ENCODE results near the gene CFAP410. TPM values are rescaled to one million over a fixed set of nuclear protein-coding genes. Genes with fewer than 3 reads are reported as not detected.

The CFAP410 gene
- total RNA-seq, 4 donors from 2014 or later, result 10.6 to 23.0 (median 20.0) TPM

DNA sequence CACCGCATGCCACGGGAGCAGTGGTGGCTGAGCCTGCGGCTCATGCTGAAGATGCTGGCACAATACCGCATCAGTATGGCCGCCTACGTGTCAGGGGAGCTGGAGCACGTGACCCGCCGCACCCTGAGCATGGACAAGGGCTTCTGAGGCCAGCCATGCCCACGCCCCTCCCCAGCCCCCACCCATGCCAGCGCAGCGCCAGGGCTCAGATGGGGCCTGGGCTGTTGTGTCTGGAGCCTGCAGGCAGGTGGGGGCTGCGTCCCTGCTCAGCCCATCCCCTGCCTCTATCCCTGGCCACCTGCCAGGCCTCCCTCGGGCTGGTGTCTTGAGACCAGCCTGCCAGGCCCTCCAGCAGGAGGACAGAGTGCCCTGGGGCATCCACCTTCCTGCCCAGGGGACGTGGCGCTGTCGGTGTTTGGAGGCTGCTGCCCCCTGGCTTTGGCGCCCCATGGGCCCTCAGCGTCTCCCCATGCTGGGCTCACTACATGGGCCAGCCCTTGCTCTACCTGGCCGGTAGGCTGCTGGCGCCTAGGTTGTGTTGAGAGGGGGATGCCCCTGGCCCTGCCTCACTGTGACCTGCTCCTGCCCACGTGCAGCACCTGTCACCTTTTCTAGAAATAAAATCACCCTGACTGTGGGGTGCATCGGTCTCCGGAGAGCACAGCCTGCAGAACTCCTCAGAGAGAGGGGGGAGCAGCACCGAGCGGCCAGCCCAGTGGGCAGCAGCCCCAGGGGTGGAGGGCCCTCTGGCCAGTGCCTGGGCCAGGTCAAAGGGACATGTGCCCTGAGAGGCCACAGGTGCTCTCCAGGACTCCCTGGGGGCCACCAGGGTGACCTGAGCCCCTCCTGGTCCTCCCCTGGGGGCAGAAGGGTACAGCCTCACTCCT, 12.2 kb downstream of the CFAP410 start:
- H3K27ac ChIP-seq, result no peak overlapping the region
- intact Hi-C loops (cut with DNase I; ENCODE audit: low total_unique reads), result no loop called here
- DNase-seq (no peak), ATAC-seq (no peak)
- in situ Hi-C loops (cut with MboI; ENCODE audit: low sequenced_read_pairs in 4 of 4), result loop anchor here in 1 of 4 donors (25.0 kb wide), 1 partner anchor 460 kb away; no protein-coding TSS in a partner anchor
- H3K9me3 ChIP-seq, result no peaks in the 10 kb centered on the region
- H3K36me3 ChIP-seq, result no peaks in the 10 kb centered on the region
- H3K4me1 ChIP-seq, result no peaks in the 10 kb centered on the region
- H3K4me3 ChIP-seq, result no peak overlapping the region
- no peak for TF ChIP-seq POLR2A (IDR thresholded peaks at IDR 0.05)
- TF ChIP-seq, protein P1, sequence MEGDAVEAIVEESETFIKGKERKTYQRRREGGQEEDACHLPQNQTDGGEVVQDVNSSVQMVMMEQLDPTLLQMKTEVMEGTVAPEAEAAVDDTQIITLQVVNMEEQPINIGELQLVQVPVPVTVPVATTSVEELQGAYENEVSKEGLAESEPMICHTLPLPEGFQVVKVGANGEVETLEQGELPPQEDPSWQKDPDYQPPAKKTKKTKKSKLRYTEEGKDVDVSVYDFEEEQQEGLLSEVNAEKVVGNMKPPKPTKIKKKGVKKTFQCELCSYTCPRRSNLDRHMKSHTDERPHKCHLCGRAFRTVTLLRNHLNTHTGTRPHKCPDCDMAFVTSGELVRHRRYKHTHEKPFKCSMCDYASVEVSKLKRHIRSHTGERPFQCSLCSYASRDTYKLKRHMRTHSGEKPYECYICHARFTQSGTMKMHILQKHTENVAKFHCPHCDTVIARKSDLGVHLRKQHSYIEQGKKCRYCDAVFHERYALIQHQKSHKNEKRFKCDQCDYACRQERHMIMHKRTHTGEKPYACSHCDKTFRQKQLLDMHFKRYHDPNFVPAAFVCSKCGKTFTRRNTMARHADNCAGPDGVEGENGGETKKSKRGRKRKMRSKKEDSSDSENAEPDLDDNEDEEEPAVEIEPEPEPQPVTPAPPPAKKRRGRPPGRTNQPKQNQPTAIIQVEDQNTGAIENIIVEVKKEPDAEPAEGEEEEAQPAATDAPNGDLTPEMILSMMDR (IDR thresholded peaks at IDR 0.05 in 4 of 5, conservative IDR thresholded peaks at IDR 0.05 in 1 of 5), result no peak
- H3K27me3 ChIP-seq, result no peaks in the 10 kb centered on the region

DNA sequence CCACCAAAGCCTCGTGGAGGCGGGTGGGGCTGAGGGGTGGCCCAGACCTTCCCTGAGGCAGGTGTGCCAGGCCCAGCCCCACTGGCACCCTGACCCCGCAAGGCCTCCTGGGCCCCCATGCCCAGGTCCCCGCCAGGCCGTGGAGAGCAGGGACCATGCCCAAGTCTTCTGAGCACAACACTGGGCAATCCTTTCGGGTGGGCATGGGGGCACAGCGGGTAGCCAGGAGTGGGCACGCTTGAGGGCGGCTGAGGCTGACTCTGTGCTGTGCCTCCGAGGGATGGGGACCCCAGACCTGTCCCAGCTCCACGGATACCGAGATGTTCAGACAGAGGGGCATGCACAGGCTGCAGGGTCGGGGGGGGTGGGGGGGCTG, 12.9 kb downstream of the CFAP410 start:
- TF ChIP-seq, protein P1 (IDR thresholded peaks at IDR 0.05 in 4 of 5, conservative IDR thresholded peaks at IDR 0.05 in 1 of 5), result no peak
- no peak for TF ChIP-seq POLR2A (IDR thresholded peaks at IDR 0.05)
- in situ Hi-C loops (cut with MboI; ENCODE audit: low sequenced_read_pairs in 4 of 4), result loop anchor here in 1 of 4 donors (25.0 kb wide), 1 partner anchor 461 kb away; no protein-coding TSS in a partner anchor

DNA sequence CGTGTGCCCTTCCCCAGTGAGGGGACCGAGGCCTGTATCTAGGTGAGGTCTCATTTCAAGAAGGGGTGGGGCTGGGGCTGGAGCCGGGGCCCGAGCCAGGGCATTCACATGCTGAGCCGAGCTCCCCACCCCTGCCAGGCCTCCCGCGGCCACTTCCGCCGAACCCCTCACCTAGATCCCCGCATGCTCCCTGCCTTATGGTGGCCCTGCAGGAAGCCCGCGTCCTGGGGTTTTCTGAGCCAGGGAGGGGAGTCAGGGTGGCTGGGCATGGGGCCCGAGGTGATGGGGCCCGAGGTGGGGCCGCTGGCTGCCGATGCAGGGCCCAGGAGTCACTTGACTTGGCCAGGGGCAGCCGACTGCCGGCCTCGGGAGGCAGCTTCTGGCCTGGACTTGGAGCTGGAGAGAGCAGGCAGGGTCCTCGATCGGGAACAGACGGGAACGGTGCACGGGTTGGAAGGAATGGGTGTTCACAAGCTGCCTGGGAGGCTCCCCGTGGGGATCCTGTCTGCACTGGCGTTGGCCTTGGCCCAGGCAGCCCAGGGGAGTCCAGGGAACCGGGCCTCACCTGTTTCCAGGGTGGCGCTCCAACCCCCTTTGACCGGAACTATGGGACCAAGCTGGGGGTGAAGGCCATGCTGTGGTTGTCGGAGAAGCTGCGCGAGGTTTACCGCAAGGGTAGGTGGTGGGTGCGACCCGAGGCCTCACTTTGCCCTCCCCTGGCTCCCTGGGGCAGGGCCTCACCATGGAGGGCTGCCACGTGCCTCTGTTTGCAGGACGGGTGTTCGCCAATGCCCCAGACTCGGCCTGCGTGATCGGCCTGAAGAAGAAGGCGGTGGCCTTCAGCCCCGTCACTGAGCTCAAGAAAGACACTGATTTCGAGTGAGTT, 13.6 kb downstream of the CFAP410 start:
- Histone ChIP-seq H3K27me3 (no peaks in the 10 kb centered on the region), H3K4me3 (no peak overlapping the region), H3K4me1 (no peaks in the 10 kb centered on the region), H3K27ac (no peak overlapping the region), H3K36me3 (no peaks in the 10 kb centered on the region), H3K9me3 (no peaks in the 10 kb centered on the region)
- ATAC-seq (no peak), DNase-seq (no peak)
- TF ChIP-seq POLR2A (IDR thresholded peaks at IDR 0.05), result no peak
- TF ChIP-seq, protein P1 (IDR thresholded peaks at IDR 0.05 in 4 of 5, conservative IDR thresholded peaks at IDR 0.05 in 1 of 5), result no peak
- in situ Hi-C loops (cut with MboI; ENCODE audit: low sequenced_read_pairs in 4 of 4) (loop anchor here in 1 of 4 donors (25.0 kb wide), 1 partner anchor 462 kb away; no protein-coding TSS in a partner anchor), intact Hi-C loops (cut with DNase I; ENCODE audit: low total_unique reads) (no loop called here)

More for the DNA sequence above, 12.9 kb downstream of the CFAP410 start:
- no peaks in the 10 kb centered on the region for H3K9me3 ChIP-seq
- ATAC-seq, result no peak
- no peaks in the 10 kb centered on the region for H3K36me3 ChIP-seq
- no peak overlapping the region for H3K27ac ChIP-seq
- no peak for DNase-seq
- intact Hi-C loops (cut with DNase I; ENCODE audit: low total_unique reads), result no loop called here
- no peak overlapping the region for H3K4me3 ChIP-seq
- H3K27me3 ChIP-seq, result no peaks in the 10 kb centered on the region
- no peaks in the 10 kb centered on the region for H3K4me1 ChIP-seq

DNA sequence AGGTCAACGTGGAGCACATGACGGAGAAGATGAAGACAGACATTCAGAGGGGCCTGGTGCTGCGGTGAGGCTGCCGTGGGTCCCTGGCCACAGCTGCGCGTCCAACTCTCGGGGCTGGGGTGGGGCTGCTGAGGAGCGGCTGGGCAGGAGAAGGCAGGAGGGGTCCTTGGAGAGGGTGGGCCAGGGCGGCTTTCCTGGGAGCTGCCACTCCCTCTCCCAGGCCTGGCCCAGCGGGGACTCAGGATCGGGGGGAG, 14.4 kb downstream of the CFAP410 start:
- Histone ChIP-seq H3K27ac (no peak overlapping the region), H3K4me3 (no peak overlapping the region), H3K27me3 (no peaks in the 10 kb centered on the region), H3K9me3 (no peaks in the 10 kb centered on the region), H3K4me1 (no peaks in the 10 kb centered on the region), H3K36me3 (no peaks in the 10 kb centered on the region)
- DNase-seq (no peak), ATAC-seq (no peak)
- intact Hi-C loops (cut with DNase I; ENCODE audit: low total_unique reads) (no loop called here), in situ Hi-C loops (cut with MboI; ENCODE audit: low sequenced_read_pairs in 4 of 4) (loop anchor here in 1 of 4 donors (25.0 kb wide), 1 partner anchor 463 kb away; no protein-coding TSS in a partner anchor)
- TF ChIP-seq, protein P1 (IDR thresholded peaks at IDR 0.05 in 4 of 5, conservative IDR thresholded peaks at IDR 0.05 in 1 of 5), result no peak
- TF ChIP-seq POLR2A (IDR thresholded peaks at IDR 0.05), result no peak
